DND-41 (cell line): ENCODE data around the gene SHC4.
"Not testable (repeated sequence)": the region's sequence is repeated elsewhere in the genome, so short reads cannot be mapped to it uniquely, and the experiment has no call there.

Experiments used
- EZH2 ChIP-seq: IDR thresholded peaks from 3 replicates; pipeline ENCODE4 v1.6.1; 2012; ENCODE audit warnings: borderline replicate concordance, low read depth, mild to moderate bottlenecking, moderate library complexity, low read length, inconsistent platforms; ENCODE audit not compliant: severe bottlenecking
- TF ChIP-seq, protein P1 (sequence below): IDR thresholded peaks from 2 replicates; pipeline ENCODE4 v1.5.1; 2012; ENCODE audit warnings: borderline replicate concordance, low read length, moderate library complexity, mild to moderate bottlenecking; ENCODE audit not compliant: poor library complexity, severe bottlenecking; ENCODE audit errors: extremely low read depth

DNA sequence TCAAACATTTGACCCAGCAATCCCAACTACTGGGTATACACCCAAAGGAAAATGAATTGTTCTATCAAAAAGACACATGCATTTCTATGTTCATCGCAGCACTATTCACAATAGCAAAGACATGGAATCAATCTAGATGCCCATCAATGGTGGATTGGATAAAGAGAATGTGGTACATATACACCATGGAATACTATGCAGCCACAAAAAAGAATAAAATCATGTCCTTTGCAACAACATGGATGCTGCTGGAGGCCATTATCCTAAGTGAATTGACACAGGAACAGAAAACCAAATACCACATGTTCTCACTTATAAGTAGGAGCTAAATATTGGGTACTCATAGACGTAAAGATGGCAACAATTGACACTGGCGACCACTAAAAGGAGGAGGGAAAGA lies 109.3 kb downstream of the SHC4 start:
- TF ChIP-seq, protein P1, sequence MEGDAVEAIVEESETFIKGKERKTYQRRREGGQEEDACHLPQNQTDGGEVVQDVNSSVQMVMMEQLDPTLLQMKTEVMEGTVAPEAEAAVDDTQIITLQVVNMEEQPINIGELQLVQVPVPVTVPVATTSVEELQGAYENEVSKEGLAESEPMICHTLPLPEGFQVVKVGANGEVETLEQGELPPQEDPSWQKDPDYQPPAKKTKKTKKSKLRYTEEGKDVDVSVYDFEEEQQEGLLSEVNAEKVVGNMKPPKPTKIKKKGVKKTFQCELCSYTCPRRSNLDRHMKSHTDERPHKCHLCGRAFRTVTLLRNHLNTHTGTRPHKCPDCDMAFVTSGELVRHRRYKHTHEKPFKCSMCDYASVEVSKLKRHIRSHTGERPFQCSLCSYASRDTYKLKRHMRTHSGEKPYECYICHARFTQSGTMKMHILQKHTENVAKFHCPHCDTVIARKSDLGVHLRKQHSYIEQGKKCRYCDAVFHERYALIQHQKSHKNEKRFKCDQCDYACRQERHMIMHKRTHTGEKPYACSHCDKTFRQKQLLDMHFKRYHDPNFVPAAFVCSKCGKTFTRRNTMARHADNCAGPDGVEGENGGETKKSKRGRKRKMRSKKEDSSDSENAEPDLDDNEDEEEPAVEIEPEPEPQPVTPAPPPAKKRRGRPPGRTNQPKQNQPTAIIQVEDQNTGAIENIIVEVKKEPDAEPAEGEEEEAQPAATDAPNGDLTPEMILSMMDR, result not testable (repeated sequence)
- not testable (repeated sequence) for TF ChIP-seq EZH2
